Stimulated activated CD4-positive, alpha-beta T cell treated with anti-CD3 and anti-CD28 coated beads, Interleukin-4, amount 100 ng/mL, for 1 hour (primary cell): Measurements from ENCODE around the gene PRKAB1.

Experiments
- DNase-seq: peaks from one replicate; pipeline ENCODE4 v3.0.0-alpha.2; 2020

Gene PRKAB1

DNA sequence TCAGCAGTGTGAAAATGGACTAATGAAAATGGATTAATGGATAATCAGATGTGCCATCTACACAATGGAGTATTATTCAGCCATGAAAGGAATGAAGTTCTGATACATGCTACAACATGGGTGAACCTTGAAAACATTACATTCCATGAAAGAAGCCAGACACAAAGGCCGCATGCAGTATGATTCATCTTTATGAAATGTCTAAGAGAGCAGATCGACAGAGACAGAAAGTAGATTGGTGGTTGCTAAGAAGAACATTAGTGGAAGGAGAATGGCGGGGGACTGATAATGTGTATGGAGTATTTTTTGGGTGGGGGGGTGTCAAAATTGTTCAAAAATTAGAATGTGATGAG is 47.3 kb downstream of the PRKAB1 start:
- DNase-seq = no peak

DNA sequence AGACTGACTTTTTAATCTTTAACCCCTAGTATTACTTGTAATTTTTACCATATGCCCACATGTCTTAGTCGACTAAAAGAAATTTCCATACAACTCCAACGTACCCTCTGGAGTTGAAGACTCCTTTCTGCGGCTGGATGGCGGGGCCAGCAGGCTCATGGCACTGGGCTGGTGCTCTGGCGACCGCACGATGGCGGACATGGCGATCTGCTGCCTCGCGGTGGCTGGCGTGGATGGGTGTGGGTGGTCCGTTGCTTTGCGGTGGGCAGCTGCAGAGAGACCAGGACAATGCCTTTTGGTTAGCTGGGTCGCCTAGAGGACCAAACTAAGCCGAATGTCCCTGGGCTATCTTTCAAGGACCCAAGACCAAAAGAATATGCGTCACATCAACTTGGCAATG is 50.2 kb downstream of the PRKAB1 start:
- DNase-seq = no peak

DNA sequence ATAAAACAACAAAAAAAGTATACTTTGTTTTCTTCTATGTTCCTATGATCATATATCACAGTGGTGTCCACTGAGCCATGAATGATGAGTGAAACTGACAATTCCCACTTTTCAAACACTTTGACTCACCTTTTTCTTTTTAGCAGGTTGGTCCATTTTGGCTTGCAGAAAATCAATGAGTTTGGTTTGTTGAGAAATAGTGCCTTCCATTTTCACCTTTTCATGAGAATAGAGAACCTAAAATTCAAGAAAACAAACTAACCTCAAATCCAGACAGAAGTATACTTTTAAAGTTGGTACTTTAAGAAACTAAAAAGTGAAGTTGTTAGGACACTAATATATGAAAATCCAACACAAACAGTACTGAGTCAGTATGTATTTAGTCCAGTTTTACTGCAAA is 52.4 kb downstream of the PRKAB1 start:
- no peak for DNase-seq

DNA sequence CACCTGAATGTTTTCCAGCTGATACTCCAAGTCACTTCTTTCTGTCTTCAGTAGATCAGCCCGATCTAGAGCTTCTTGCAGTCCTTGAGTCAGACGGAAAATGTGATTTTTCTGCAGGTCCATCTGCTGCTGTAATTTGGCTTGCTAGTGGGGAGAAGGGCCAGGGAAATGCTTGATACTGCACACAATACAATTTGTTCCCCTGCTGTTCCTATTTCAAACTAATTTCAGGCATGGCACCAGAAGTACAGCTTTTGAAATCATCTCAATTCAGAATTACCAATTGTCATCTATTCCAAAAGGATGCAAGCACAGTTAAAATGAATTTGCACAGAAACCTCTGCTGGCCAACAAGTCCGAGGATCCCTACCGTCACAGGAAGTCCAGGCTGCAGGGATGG is 53.4 kb downstream of the PRKAB1 start:
- DNase-seq = no peak

DNA sequence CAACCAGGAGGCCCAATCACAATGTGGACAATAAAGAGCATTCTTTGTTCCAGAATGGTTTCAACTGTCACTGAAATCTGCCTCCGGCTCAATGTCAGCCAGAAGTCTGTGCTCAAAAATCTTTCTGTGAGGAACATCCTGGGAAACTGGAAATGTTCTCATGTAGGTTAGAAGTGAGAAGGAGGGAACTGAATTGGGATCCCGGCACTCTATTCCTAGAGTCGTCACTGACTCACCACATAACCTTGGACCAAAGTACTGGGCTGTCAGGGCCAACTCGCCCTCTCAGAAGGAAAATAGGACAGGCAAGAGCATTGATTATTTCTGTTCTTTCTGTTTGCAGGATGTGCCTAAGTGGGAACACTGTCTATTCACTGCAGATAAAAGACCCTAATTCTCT is 57.6 kb downstream of the PRKAB1 start:
- DNase-seq = no peak

DNA sequence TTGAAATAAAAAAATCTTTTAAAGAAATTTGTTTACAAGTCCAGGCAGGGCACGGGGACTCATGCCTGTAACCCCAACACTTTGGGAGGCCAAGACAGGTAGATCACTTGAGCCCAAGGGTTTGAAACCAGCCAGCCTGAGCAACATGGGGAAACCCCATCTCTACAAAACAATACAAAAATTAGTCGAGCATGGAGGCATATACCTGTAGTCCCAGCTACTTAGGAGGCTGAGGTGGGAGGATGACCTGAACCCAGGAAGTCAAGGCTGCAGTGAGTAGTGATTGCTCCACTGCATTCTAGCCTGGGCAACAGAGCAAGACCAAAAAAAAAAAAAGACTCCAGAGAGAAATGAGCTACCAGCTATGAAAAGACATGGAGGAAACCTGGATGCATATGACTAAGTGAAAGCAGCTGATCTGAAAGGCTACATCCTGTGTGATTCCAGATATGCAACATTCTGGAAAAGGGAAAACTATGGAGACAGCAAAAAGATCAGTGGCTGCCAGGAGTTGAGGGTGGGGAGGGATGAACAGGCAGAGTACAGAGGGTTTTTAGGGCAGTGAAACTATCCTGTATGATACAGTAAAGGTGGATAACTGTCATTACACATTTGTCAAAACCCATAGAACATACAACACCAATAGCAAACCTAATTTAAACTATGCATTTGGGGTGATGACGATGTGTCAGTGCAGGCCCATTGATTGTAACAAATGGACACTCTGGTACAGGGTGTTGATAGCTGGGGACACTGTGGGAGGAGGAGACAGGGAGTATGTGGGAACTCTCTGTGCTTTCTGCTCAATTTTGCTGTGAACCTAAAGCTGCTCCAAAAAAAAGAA is 59.9 kb downstream of the PRKAB1 start:
- DNase-seq = no peak

DNA sequence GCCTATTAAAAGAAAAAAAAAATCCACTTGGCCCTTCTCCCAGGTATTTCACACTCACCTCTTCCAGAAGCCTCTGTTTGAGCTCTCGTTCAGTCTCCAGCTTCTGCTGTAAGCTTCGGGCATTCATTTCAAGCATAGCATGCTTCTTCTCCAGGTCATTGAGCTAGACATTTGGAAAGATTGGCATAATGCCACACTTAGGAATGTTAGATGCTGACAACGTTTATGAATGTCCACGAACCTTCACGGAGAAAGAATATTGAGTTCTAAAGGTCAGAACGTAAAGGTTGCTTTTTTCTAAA is 60.5 kb downstream of the PRKAB1 start:
- no peak for DNase-seq

DNA sequence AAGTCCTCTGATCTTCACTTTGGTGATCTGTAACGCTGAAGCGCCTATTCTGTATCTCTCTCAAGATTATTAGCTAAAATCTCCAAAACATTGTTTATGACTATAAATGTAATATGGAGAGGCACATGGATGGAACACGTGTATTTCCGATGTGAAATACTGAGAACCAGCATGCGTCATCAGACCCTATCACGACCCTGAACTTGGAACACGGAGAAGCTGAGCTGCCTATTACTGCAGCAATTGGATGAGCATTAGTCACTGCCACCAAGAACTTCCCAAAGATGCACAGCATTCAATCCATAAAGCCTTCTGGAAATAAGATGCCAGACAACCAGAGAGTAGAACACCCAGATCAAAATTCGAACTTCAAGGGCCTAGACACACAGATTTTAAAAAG is 61.9 kb downstream of the PRKAB1 start:
- DNase-seq = no peak

DNA sequence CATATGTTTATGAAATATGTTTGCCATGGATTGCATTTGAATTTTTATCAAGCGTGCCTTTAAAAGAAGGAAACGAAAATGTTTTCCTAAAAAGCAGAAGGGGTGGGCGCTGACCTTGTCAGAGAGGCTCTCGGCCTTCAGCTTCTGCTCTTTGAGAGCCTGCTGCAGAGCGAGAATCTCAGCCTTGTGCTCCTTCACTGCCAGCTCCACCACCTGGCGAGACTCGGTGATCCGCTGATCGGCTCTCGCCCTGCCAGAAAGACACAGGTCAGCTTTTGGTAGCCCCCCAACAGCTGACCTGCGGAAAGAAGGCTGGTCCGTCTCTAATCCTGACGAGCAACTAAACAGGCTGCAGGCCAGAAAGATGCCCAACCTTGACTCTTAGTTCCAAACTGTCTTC is 62.4 kb downstream of the PRKAB1 start:
- no peak for DNase-seq
